ENCODE measurements around the gene OCA2.
"Not testable (repeated sequence)": the region's sequence is repeated elsewhere in the genome, so short reads cannot be mapped to it uniquely, and the experiment has no call there.

Gene OCA2

DNA sequence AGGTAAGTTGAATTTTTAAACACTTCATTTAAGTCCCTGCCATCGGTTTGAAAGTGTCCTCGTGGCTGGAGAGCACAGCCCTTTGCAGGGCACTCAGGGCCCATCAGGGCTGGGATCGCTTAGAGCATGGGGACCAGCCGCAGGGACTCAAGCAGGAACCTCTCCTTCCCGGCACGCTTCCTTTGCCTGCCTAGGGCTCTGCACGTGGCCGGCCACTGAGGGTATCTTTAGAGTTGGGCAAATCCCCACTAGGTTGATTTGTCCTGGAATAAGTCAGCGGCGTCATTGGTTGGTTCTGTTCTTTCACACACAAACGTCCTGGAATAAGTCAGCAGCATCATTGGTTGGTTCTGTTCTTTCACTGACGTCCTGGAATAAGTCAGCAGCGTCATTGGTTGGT lies 131.6 kb downstream of the OCA2 start:
- TF ChIP-seq, protein P1, sequence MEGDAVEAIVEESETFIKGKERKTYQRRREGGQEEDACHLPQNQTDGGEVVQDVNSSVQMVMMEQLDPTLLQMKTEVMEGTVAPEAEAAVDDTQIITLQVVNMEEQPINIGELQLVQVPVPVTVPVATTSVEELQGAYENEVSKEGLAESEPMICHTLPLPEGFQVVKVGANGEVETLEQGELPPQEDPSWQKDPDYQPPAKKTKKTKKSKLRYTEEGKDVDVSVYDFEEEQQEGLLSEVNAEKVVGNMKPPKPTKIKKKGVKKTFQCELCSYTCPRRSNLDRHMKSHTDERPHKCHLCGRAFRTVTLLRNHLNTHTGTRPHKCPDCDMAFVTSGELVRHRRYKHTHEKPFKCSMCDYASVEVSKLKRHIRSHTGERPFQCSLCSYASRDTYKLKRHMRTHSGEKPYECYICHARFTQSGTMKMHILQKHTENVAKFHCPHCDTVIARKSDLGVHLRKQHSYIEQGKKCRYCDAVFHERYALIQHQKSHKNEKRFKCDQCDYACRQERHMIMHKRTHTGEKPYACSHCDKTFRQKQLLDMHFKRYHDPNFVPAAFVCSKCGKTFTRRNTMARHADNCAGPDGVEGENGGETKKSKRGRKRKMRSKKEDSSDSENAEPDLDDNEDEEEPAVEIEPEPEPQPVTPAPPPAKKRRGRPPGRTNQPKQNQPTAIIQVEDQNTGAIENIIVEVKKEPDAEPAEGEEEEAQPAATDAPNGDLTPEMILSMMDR (IDR thresholded peaks at IDR 0.05; ENCODE audit: borderline replicate concordance, insufficient read depth, low read depth, low read length): no peak
- no peak overlapping the region for H3K4me3 ChIP-seq (ENCODE audit: low read depth, low read length)

DNA sequence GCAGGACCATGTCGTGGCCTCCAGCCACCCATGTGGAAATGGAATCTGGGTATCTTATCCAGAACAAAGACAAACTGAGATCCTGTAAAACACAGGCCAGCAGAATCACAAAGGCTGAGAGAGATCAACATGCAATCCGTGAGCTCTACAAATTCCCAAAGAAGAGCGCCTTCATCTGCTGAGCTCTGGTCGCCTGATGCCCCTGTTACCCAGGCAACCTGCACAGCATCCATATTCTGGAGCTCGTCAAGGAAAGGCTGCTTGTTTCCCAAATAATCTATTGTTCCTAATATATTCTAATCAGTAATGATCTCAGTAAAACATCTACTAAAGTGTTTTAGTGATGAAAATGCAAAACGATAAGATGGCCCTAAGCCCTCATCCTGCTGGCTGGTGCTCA lies 133.6 kb downstream of the OCA2 start:
- H3K4me3 ChIP-seq (ENCODE audit: low read depth, low read length): no peak overlapping the region
- TF ChIP-seq, protein P1 (IDR thresholded peaks at IDR 0.05; ENCODE audit: borderline replicate concordance, insufficient read depth, low read depth, low read length): no peak

DNA sequence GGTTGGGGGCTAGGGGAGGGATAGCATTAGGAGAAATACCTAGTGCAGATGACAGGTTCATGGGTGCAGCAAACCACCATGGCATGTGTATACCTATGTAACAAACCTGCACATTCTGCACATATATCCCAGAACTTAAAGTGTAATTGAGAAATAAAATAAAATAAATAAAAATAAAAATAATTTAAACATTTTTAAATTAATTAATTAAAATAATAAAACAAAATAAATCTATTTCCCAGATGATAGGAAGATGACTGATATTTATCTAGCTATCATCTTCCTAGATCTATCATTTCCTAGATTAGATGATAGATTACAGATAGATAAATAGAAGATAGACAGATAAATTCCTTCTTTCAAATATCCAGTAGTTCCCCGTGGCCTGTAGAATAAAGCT lies 137.3 kb downstream of the OCA2 start:
- TF ChIP-seq, protein P1 (IDR thresholded peaks at IDR 0.05; ENCODE audit: borderline replicate concordance, insufficient read depth, low read depth, low read length): no peak
- no peak overlapping the region for H3K4me3 ChIP-seq (ENCODE audit: low read depth, low read length)

DNA sequence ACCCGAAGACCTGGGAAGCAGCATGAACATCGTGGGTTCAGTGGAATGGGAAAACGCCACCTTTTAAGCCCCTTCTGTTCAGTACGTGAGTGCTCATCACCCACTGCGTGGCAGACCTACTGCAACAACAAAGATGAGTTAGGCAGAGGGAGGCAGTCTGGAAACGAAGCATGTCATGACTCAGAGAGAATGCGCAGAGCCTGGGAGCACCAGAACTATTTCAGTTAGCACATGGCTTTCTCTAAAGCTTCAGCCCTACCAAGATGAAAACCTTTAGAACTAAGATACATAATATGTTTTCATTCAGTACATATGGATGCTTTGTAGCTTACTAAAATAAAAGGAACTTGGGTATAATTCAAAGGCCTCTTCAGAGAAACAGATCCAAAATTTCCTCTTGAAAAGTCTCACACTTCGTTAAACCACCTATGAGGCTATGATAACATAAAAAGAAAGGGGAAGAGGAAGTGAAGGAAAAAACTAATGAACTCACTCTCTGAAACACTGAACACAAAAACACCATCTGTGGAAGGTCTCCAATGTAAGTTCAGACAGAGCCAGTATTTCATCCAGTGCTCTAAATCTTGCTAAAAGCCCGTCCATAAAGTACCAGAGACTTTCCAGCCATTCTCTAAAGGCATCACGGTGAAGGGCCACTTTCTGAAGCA lies 140.1 kb downstream of the OCA2 start:
- H3K4me3 ChIP-seq (ENCODE audit: low read depth, low read length): no peak overlapping the region
- TF ChIP-seq, protein P1 (IDR thresholded peaks at IDR 0.05; ENCODE audit: borderline replicate concordance, insufficient read depth, low read depth, low read length): no peak

DNA sequence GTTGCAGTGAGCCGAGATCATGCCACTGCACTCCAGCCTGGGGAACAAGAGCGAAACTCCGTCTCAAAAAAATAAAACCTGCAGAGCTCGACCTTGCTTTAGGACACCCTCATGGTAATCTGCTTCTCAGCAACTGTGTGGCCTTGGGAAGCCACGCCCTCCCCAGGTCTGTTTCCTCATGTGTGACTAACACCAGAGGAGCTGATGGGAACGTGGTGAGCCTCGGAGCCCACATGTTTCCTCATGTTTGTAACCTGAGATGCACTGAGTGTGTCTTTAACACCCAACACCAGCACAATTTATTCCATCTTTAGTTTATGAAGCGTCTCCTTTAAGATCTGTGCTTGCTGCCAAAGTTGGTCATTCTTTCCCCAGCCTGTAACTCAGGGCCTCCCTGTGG lies 142.8 kb downstream of the OCA2 start:
- TF ChIP-seq, protein P1 (IDR thresholded peaks at IDR 0.05; ENCODE audit: borderline replicate concordance, insufficient read depth, low read depth, low read length): no peak
- H3K4me3 ChIP-seq (ENCODE audit: low read depth, low read length): no peak overlapping the region

DNA sequence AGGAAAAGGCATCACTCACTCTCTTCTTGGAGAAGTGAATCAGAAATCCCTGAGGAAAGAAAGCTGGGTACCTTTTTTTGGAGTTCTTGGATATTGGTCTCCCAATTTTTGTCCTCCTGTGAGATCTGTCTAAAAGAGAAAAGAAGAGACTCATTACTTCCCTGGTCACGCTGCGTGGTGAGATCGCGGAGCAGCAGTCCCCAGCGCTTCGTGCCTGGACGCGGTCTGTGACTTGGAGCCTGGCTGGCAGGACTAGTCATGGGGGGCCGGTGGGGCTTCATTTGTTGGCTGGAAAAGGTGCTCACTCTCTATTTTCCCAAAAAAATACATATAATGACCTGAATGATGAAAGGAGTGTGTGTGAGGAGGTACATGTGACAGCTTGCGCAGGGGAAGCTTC lies 144.0 kb downstream of the OCA2 start:
- TF ChIP-seq, protein P1 (IDR thresholded peaks at IDR 0.05; ENCODE audit: borderline replicate concordance, insufficient read depth, low read depth, low read length): no peak
- H3K4me3 ChIP-seq (ENCODE audit: low read depth, low read length): no peak overlapping the region

DNA sequence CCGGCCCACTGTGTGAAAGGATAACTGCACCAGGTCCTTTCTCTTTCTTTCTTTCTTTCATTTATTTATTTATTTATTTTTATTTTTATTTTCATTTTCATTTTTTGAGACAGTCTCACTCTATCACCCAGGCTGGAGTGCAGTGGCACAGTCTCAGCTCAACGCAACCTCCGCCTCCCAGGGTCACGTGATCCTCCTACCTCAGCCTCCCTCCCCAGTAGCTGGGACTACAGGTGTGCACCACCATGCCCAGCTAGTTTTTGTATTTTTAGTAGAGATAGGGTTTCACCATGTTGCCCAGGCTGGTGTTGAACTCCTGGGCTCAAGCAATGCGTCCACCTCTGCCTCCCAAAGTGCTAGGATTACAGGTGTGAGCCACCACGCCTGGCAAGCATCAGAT lies 146.5 kb downstream of the OCA2 start:
- H3K4me3 ChIP-seq (ENCODE audit: low read depth, low read length): not testable (repeated sequence)
